Ectodermal cell (in vitro differentiated cells): Measurements from ENCODE around the gene ACAN.
A peak's percentile ranks its signal among the peaks of the same experiment; 100 is the strongest.

ENCODE experiments used
- H3K27ac ChIP-seq: 2 replicates; pipeline ENCODE4 v1.7.0; 2013; ENCODE audit warnings: mild to moderate bottlenecking, low read depth, low read length; ENCODE audit not compliant: insufficient read depth, poor library complexity, severe bottlenecking
- H3K27me3 ChIP-seq: 2 replicates; pipeline ENCODE4 v1.7.0; 2013; ENCODE audit warnings: mild to moderate bottlenecking, low read length; ENCODE audit not compliant: insufficient read depth, control insufficient read depth, poor library complexity, severe bottlenecking
- H3K36me3 ChIP-seq: one replicate; pipeline ENCODE4 v1.7.0; 2013; ENCODE audit warnings: low read length; ENCODE audit not compliant: control insufficient read depth, insufficient read depth
- H3K4me1 ChIP-seq: one replicate; pipeline ENCODE4 v1.7.0; 2013; ENCODE audit warnings: low read length; ENCODE audit not compliant: control insufficient read depth, insufficient read depth
- H3K4me3 ChIP-seq: 2 replicates; pipeline ENCODE4 v1.7.0; 2013; ENCODE audit warnings: low read depth, low read length, control low read depth; ENCODE audit not compliant: insufficient read depth
- H3K9me3 ChIP-seq: 2 replicates; pipeline ENCODE4 v1.7.0; 2013; ENCODE audit warnings: mild to moderate bottlenecking, low read length, moderate library complexity; ENCODE audit not compliant: control insufficient read depth
- WGBS, 2 experiments: methylation state at CpG; one replicate each; pipeline ENCODE4 v1.1.7; 2013; ENCODE audit warnings: missing lambda C conversion rate in 2 of 2; 5-methylcytosine and 5-hydroxymethylcytosine counted together

Gene ACAN

GRCh38 chr15:88881775-88882174 is 78.5 kb downstream of the ACAN start:
- Histone ChIP-seq H3K9me3 (no peaks in the 10 kb centered on the region), H3K4me1 (no peaks in the 10 kb centered on the region), H3K36me3 (no peaks in the 10 kb centered on the region), H3K27me3 (no peaks in the 10 kb centered on the region), H3K4me3 (no peak overlapping the region), H3K27ac (no peak overlapping the region)
- 93 to 95% methylated on average over 3 of the region's 3 CpGs for WGBS, 2 experiments

GRCh38 chr15:88882785-88883184 is 79.5 kb downstream of the ACAN start:
- WGBS, 2 experiments: 91 to 95% methylated on average over 4 of the region's 4 CpGs

GRCh38 chr15:88887068-88887580 is 83.9 kb downstream of the ACAN start:
- 91% methylated on average over 18 of the region's 18 CpGs for WGBS, 2 experiments
- no peaks in the 10 kb centered on the region for H3K36me3 ChIP-seq
- no peak overlapping the region for H3K4me3 ChIP-seq
- H3K4me1 ChIP-seq: no peaks in the 10 kb centered on the region
- H3K27ac ChIP-seq: no peak overlapping the region
- no peaks in the 10 kb centered on the region for H3K9me3 ChIP-seq
- no peaks in the 10 kb centered on the region for H3K27me3 ChIP-seq

More at GRCh38 chr15:88882785-88883184, 79.5 kb downstream of the ACAN start:
- Histone ChIP-seq H3K27ac (no peak overlapping the region), H3K4me1 (no peaks in the 10 kb centered on the region), H3K36me3 (no peaks in the 10 kb centered on the region), H3K4me3 (no peak overlapping the region), H3K27me3 (no peaks in the 10 kb centered on the region), H3K9me3 (no peaks in the 10 kb centered on the region)

GRCh38 chr15:88888719-88889118 is 85.5 kb downstream of the ACAN start:
- no peaks in the 10 kb centered on the region for H3K9me3 ChIP-seq
- no peaks in the 10 kb centered on the region for H3K4me1 ChIP-seq
- no peaks in the 10 kb centered on the region for H3K36me3 ChIP-seq
- WGBS, 2 experiments: 89 to 95% methylated on average over 5 of the region's 5 CpGs
- H3K27me3 ChIP-seq: no peaks in the 10 kb centered on the region
- no peak overlapping the region for H3K4me3 ChIP-seq
- no peak overlapping the region for H3K27ac ChIP-seq

GRCh38 chr15:88890495-88890894 is 87.3 kb downstream of the ACAN start:
- Histone ChIP-seq H3K4me1 (no peaks in the 10 kb centered on the region), H3K4me3 (no peak overlapping the region), H3K9me3 (no peaks in the 10 kb centered on the region), H3K27me3 (peaks cover 17% of the 10 kb centered on the region), H3K36me3 (no peaks in the 10 kb centered on the region), H3K27ac (no peak overlapping the region)
- 91 to 96% methylated on average over 4 of the region's 4 CpGs for WGBS, 2 experiments

- WGBS, 2 experiments: 80 to 85% methylated on average over 7 of the region's 7 CpGs
- Histone ChIP-seq H3K27me3 (peaks cover 22% of the 10 kb centered on the region), H3K9me3 (no peaks in the 10 kb centered on the region), H3K4me3 (no peak overlapping the region), H3K4me1 (peaks cover 7% of the 10 kb centered on the region), H3K27ac (no peak overlapping the region), H3K36me3 (no peaks in the 10 kb centered on the region)
Observed at GRCh38 chr15:88891540-88892254, 88.5 kb downstream of the ACAN start.

GRCh38 chr15:88894348-88894818 is 91.1 kb downstream of the ACAN start:
- Histone ChIP-seq H3K36me3 (no peaks in the 10 kb centered on the region), H3K4me3 (peak overlapping the region; percentile 29), H3K27me3 (peaks cover 22% of the 10 kb centered on the region), H3K27ac (no peak overlapping the region), H3K9me3 (no peaks in the 10 kb centered on the region), H3K4me1 (peaks cover 23% of the 10 kb centered on the region)
- WGBS, 2 experiments: 1 to 2% methylated on average over 23 of the region's 23 CpGs

- Histone ChIP-seq H3K27ac (no peak within 1 kb of the TSS), H3K4me1 (peaks cover 23% of the 10 kb centered on the region), H3K27me3 (peaks cover 22% of the 10 kb centered on the region), H3K36me3 (no peaks in the 10 kb centered on the region), H3K9me3 (no peaks in the 10 kb centered on the region), H3K4me3 (peak within 1 kb of the TSS; percentile 29)
- 1 to 2% methylated on average over 70 of the region's 70 CpGs for WGBS, 2 experiments
Observed at GRCh38 chr15:88894819-88895767, 91.9 kb downstream of the ACAN start, which contains the start of gene HAPLN3. Gene HAPLN3 (minus strand): TSS chr15:88895544. CDS start chr15:88887298, 8,246 bp downstream.

- peaks cover 22% of the 10 kb centered on the region for H3K27me3 ChIP-seq
- H3K27ac ChIP-seq: no peak overlapping the region
- no peaks in the 10 kb centered on the region for H3K36me3 ChIP-seq
- no peak overlapping the region for H3K4me3 ChIP-seq
- H3K4me1 ChIP-seq: peaks cover 23% of the 10 kb centered on the region
- H3K9me3 ChIP-seq: no peaks in the 10 kb centered on the region
- WGBS, 2 experiments: 77% methylated on average over 8 of the region's 8 CpGs
Observed at GRCh38 chr15:88896333-88897033, 93.2 kb downstream of the ACAN start.
